ENCODE results near the gene GFRAL. TPM values are rescaled to one million over a fixed set of nuclear protein-coding genes. Genes with fewer than 3 reads are reported as not detected.

GFRAL gene
- total and polyA plus RNA-seq, 2 of the 4 experiments (the other 2 are of a cell fraction): not detected

DNA sequence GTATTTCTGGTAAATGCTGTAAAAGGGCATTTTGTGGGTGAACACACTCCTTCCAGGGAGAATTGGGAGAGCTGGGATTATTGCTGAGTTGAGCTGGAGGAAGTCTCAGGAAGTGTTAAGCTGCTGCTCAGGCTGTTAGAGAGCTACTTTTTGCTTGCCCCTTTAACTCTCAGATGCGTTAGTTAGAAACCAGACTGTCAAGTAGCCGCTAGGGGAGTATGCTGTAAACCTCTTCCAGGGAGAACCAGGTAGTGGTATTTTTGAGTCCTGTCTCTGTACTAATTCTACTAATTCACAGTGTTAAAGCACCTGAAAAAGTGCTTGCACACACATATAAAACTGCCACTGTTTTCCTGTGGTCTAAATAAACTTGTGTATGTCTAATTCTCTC lies 6.6 kb upstream of the GFRAL start:
- Histone ChIP-seq H4K8ac (ENCODE audit: low read depth in 2 of 2, low read length in 2 of 2) (no peak overlapping the region), H3K56ac (ENCODE audit: extremely low read depth, insufficient read depth, low read length) (no peak overlapping the region), H3K23ac (ENCODE audit: low read depth, low read length) (no peak overlapping the region), H3K9me3 (ENCODE audit: control insufficient read depth, insufficient read depth, low read length) (no peaks in the 10 kb centered on the region), H3K14ac (replicated peaks; ENCODE audit: low read depth, low read length) (no peak overlapping the region), H3K18ac (ENCODE audit: low read depth, low read length) (no peak overlapping the region), H3K27ac (ENCODE audit: insufficient read depth, low read length) (no peak overlapping the region), H3K4me2 (ENCODE audit: low read depth, low read length) (no peak overlapping the region), H3K36me3 (ENCODE audit: control insufficient read depth, insufficient read depth, low read length) (no peaks in the 10 kb centered on the region), H2AFZ (replicated peaks; ENCODE audit: low read length, poor library complexity) (no peak overlapping the region), H3K9ac (ENCODE audit: low read depth, low read length) (no peak overlapping the region), H3K79me1 (ENCODE audit: low read depth in 1 of 2, low read length in 2 of 2) (no peaks in the 10 kb centered on the region), H2BK5ac (ENCODE audit: low read depth, low read length, poor library complexity, severe bottlenecking) (no peak overlapping the region), H2BK120ac (ENCODE audit: low read depth, low read length) (no peak overlapping the region), H4K91ac (ENCODE audit: insufficient read depth, low read depth, low read length) (no peak overlapping the region), H2AK5ac (ENCODE audit: low read depth, low read length) (no peak overlapping the region), H4K20me1 (ENCODE audit: insufficient read depth, low read length) (no peaks in the 10 kb centered on the region), H3K4me1 (ENCODE audit: control insufficient read depth, insufficient read depth, low read length) (no peaks in the 10 kb centered on the region), H3K4ac (ENCODE audit: low read depth, low read length) (no peak overlapping the region), H3K9me1 (ENCODE audit: insufficient read depth, low read length) (no peaks in the 10 kb centered on the region), H3K27me3 (ENCODE audit: control insufficient read depth, insufficient read depth, low read length) (no peaks in the 10 kb centered on the region), H2BK20ac (ENCODE audit: low read depth, low read length) (no peak overlapping the region), H2AK9ac (replicated peaks; ENCODE audit: low read depth, low read length, poor library complexity) (no peak overlapping the region), H4K5ac (ENCODE audit: low read depth, low read length) (no peak overlapping the region), H2BK15ac (ENCODE audit: low read depth, low read length) (no peak overlapping the region), H3K4me3 (ENCODE audit: insufficient read depth, low read depth, low read length) (no peak overlapping the region)
- POLR2A ChIA-PET (ENCODE audit: unreplicated experiment): interaction anchor here (0.6 kb wide), 1 partner anchor 315 kb away, joined by 3 read pairs; no protein-coding TSS in a partner anchor
- ATAC-seq (ENCODE audit: low read depth): no peak
- no TSS peak for BruUV-seq (replicated peaks)
- WGBS, 2 experiments (ENCODE audit: extremely low coverage in 2 of 2, insufficient read length in 1 of 2): no CpG with 5 or more reads among the region's 2 CpGs
- intact Hi-C loops (cut with micrococcal nuclease): no loop called here
- CTCF ChIA-PET: no interaction called here
- in situ Hi-C loops (cut with MboI; ENCODE audit: low sequenced_read_pairs): no loop called here
- DNase-seq: no peak
- dilution Hi-C loops (cut with HindIII; ENCODE audit: low sequenced_read_pairs, unreplicated experiment): no loop called here
- TF ChIP-seq MXI1 (IDR thresholded peaks at IDR 0.05; ENCODE audit: borderline replicate concordance, low read depth, low read length) (no peak), SMC3 (IDR thresholded peaks at IDR 0.05; ENCODE audit: low read depth, low read length) (no peak), RAD21 (IDR thresholded peaks at IDR 0.05; ENCODE audit: low read length) (no peak), CHD1 (IDR thresholded peaks at IDR 0.05; ENCODE audit: low read depth, low read length) (no peak), MAZ (IDR thresholded peaks at IDR 0.05; ENCODE audit: borderline replicate concordance, low read depth, low read length) (no peak), MAFK (IDR thresholded peaks at IDR 0.05; ENCODE audit: low read depth, low read length) (no peak), RFX5 (IDR thresholded peaks at IDR 0.05; ENCODE audit: low read depth, low read length) (no peak), RCOR1 (IDR thresholded peaks at IDR 0.05; ENCODE audit: insufficient replicate concordance, low read length) (no peak), POLR2A (IDR thresholded peaks at IDR 0.05; ENCODE audit: low read depth, low read length) (no peak), BHLHE40 (IDR thresholded peaks at IDR 0.05; ENCODE audit: low read depth, low read length) (no peak), NFE2L2 (IDR thresholded peaks at IDR 0.05; ENCODE audit: low read depth, low read length) (no peak), CEBPB (IDR thresholded peaks at IDR 0.05; ENCODE audit: low read depth, low read length) (no peak)
- TF ChIP-seq, protein P1, sequence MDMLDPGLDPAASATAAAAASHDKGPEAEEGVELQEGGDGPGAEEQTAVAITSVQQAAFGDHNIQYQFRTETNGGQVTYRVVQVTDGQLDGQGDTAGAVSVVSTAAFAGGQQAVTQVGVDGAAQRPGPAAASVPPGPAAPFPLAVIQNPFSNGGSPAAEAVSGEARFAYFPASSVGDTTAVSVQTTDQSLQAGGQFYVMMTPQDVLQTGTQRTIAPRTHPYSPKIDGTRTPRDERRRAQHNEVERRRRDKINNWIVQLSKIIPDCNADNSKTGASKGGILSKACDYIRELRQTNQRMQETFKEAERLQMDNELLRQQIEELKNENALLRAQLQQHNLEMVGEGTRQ (IDR thresholded peaks at IDR 0.05; ENCODE audit: low read depth, low read length): no peak
